ENCODE measurements around the gene NAV2. TPM values are rescaled to one million over a fixed set of nuclear protein-coding genes. Genes with fewer than 3 reads are reported as not detected.

Gene NAV2
- polyA plus RNA-seq, 3 donors, result not detected

GRCh38 chr11:20125927-20126326 is 413.3 kb downstream of the NAV2 start:
- H3K4me2 ChIP-seq (replicated peaks; ENCODE audit: extremely low read depth, low read length, poor library complexity, severe bottlenecking), result no peak overlapping the region

DNA sequence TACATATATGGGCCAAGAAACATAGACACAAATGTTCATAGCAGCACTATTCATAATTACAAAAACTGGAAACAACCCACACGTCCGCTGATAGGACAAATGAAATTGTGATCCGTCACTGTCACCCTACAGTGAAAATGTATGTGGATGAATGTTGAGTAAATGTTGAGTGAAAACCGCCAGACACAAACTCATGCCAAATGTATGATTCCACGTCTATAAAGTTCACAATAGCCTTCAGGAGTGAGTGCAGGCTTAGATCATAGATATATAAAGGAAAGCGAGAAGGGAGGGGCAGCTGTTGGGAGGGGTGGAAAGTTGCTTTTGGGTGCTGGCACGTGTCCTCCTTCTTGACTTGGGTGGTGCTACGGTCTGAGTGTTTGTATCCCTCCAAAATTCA is 414.1 kb downstream of the NAV2 start:
- TF ChIP-seq CTCF (IDR thresholded peaks at IDR 0.05), result no peak
- Mint-ChIP-seq H3K4me3 (no peak overlapping the region), H3K9me3 (peaks cover 0 to 4% (median 0%) of the 10 kb centered on the region in 7 donors), H3K27ac (no peak overlapping the region), H3K27me3 (ENCODE audit: low read depth in 3 of 3) (peaks cover 16 to 17% (median 16%) of the 10 kb centered on the region in 3 donors), H3K36me3 (no peaks in the 10 kb centered on the region), H3K4me1 (peaks cover 3% of the 10 kb centered on the region)
- no peak for DNase-seq
- H3K79me2 ChIP-seq (ENCODE audit: insufficient read depth, low read length), result no peaks in the 10 kb centered on the region
- H3K9me3 ChIP-seq (replicated peaks in 1 of 2; ENCODE audit: control insufficient read depth in 1 of 2, insufficient read depth in 1 of 2, low read length in 2 of 2), result no peaks in the 10 kb centered on the region
- H3K4me1 ChIP-seq (ENCODE audit: control insufficient read depth in 1 of 2, insufficient read depth in 2 of 2, low read length in 2 of 2), result peaks cover under 1 to 2% of the 10 kb centered on the region in 2 donors
- no peak overlapping the region for H3K4me3 ChIP-seq (replicated peaks in 1 of 3; ENCODE audit: low read depth in 2 of 3, low read length in 3 of 3)
- H3K36me3 ChIP-seq (replicated peaks in 1 of 2; ENCODE audit: control insufficient read depth in 1 of 2, insufficient read depth in 2 of 2, low read length in 2 of 2), result no peaks in the 10 kb centered on the region
- H2AFZ ChIP-seq (ENCODE audit: insufficient read depth, low read depth, low read length, poor library complexity, severe bottlenecking), result no peak overlapping the region
- WGBS (ENCODE audit: insufficient coverage), result 100% methylated on average over 1 of the region's 8 CpGs
- H3K27ac ChIP-seq (ENCODE audit: low read depth in 1 of 2, low read length in 2 of 2), result no peak overlapping the region
- intact Hi-C loops (cut with micrococcal nuclease), result no loop called here
- peaks cover 0 to 10% of the 10 kb centered on the region in 2 donors for H3K27me3 ChIP-seq (ENCODE audit: control insufficient read depth in 2 of 2, insufficient read depth in 2 of 2, low read length in 2 of 2)
- H4K20me1 ChIP-seq (ENCODE audit: insufficient read depth, low read length), result no peaks in the 10 kb centered on the region
- no peak overlapping the region for H3K9ac ChIP-seq (ENCODE audit: insufficient read depth, low read length, poor library complexity, severe bottlenecking)
- no peak overlapping the region for H3K4me2 ChIP-seq (replicated peaks; ENCODE audit: extremely low read depth, low read length, poor library complexity, severe bottlenecking)

More at GRCh38 chr11:20125927-20126326, 413.3 kb downstream of the NAV2 start:
- no peaks in the 10 kb centered on the region for H3K79me2 ChIP-seq (ENCODE audit: insufficient read depth, low read length)
- Mint-ChIP-seq H3K36me3 (no peaks in the 10 kb centered on the region), H3K9me3 (peaks cover 0 to 2% (median 0%) of the 10 kb centered on the region in 7 donors), H3K4me1 (no peaks in the 10 kb centered on the region), H3K27me3 (ENCODE audit: low read depth in 3 of 3) (peaks cover 11 to 12% (median 11%) of the 10 kb centered on the region in 3 donors), H3K27ac (no peak overlapping the region), H3K4me3 (no peak overlapping the region)
- no peaks in the 10 kb centered on the region for H4K20me1 ChIP-seq (ENCODE audit: insufficient read depth, low read length)
- DNase-seq, result no peak
- H3K27me3 ChIP-seq (ENCODE audit: control insufficient read depth in 2 of 2, insufficient read depth in 2 of 2, low read length in 2 of 2), result peaks cover 0 to 4% of the 10 kb centered on the region in 2 donors
- no peaks in the 10 kb centered on the region for H3K36me3 ChIP-seq (replicated peaks in 1 of 2; ENCODE audit: control insufficient read depth in 1 of 2, insufficient read depth in 2 of 2, low read length in 2 of 2)
- no peak for TF ChIP-seq CTCF (IDR thresholded peaks at IDR 0.05)
- no peak overlapping the region for H3K4me3 ChIP-seq (replicated peaks in 1 of 3; ENCODE audit: low read depth in 2 of 3, low read length in 3 of 3)
- intact Hi-C loops (cut with micrococcal nuclease), result no loop called here
- no peak overlapping the region for H3K27ac ChIP-seq (ENCODE audit: low read depth in 1 of 2, low read length in 2 of 2)
- no peaks in the 10 kb centered on the region for H3K9me3 ChIP-seq (replicated peaks in 1 of 2; ENCODE audit: control insufficient read depth in 1 of 2, insufficient read depth in 1 of 2, low read length in 2 of 2)
- WGBS (ENCODE audit: insufficient coverage), result 100% methylated on average over 2 of the region's 6 CpGs
- no peak overlapping the region for H3K9ac ChIP-seq (ENCODE audit: insufficient read depth, low read length, poor library complexity, severe bottlenecking)
- H2AFZ ChIP-seq (ENCODE audit: insufficient read depth, low read depth, low read length, poor library complexity, severe bottlenecking), result no peak overlapping the region
- no peaks in the 10 kb centered on the region for H3K4me1 ChIP-seq (ENCODE audit: control insufficient read depth in 1 of 2, insufficient read depth in 2 of 2, low read length in 2 of 2)

Data from CD14-positive monocyte (primary cell).